A549 (cell line): ENCODE measurements around the gene TTPAL.

Experiments used
- BCL3 ChIP-seq: fragments of >200 bp; sonication (Bioruptor Twin); formaldehyde crosslinking; IDR thresholded peaks from 3 replicates; pipeline ENCODE4 v1.6.1; 2016
- CTCF ChIP-seq: fragments of >200 bp; sonication (Bioruptor Twin); formaldehyde crosslinking; IDR thresholded peaks from 3 replicates; pipeline ENCODE4 v1.5.1; 2016
- POLR2A ChIP-seq: IDR thresholded peaks from 2 replicates; pipeline ENCODE4 v1.6.1; 2012; ENCODE audit warnings: mild to moderate bottlenecking, low read length

GRCh38 chr20:44517454-44517853 lies 41.8 kb downstream of the TTPAL start:
- TF ChIP-seq BCL3 (no peak), POLR2A (no peak), CTCF (no peak)
